Epithelial cell of proximal tubule (primary cell): ENCODE results near the gene APP. TPM values are rescaled to one million over a fixed set of nuclear protein-coding genes. Genes with fewer than 3 reads are reported as not detected.

ENCODE experiments used
- DNase-seq: peaks from one replicate; pipeline ENCODE4 v3.0.0-alpha.2; 2011; ENCODE audit warnings: low read depth
- H3K4me3 ChIP-seq: 2 replicates; pipeline ENCODE4 v1.5.1; 2011; ENCODE audit warnings: low read depth, mild to moderate bottlenecking, low read length
- total RNA-seq: library from RNA; depleted of rRNA; stranded (reverse); fragments of >200 nt; gene quantifications from 2 replicates; pipeline ENCODE4 v1.2.3, GENCODE V29; 2015
- TF ChIP-seq, protein P1 (sequence below): conservative IDR thresholded peaks from 2 replicates; pipeline ENCODE4 v1.5.1; 2012; ENCODE audit warnings: low read depth, mild to moderate bottlenecking, low read length

Gene APP
- total RNA-seq, 1 donor from 2014 or later = 510 TPM

DNA sequence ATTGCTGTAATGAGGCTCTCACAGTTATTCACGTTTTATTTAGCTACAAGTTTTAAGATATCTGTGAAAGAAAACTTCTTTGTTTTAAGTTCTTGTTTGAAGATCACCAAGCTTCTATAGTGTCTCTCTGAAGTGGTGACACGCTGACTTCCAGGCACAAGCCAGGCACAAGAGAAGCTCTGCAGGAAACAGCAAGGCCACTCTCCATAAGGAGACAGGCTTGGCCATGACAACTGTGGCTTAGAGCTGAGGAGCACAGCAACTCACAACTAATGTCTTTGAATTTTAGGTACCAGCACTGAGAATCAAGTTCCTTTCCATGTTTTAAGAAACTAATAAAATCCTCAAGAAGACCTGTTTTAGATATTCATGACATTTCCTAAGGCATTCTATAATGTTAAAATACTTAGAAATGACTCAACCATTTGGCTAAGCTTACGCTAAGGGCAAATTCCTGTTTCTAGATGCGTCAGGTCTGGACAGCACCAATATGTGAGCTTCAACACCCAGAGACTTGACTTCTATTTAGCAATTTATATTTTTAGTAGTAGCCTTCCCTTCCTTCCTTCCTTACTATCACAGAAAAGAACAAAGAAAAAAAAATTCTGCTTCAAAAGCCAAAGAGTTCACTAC lies 40.2 kb downstream of the APP start:
- H3K4me3 ChIP-seq = no peak overlapping the region
- no peak for DNase-seq
- TF ChIP-seq, protein P1, sequence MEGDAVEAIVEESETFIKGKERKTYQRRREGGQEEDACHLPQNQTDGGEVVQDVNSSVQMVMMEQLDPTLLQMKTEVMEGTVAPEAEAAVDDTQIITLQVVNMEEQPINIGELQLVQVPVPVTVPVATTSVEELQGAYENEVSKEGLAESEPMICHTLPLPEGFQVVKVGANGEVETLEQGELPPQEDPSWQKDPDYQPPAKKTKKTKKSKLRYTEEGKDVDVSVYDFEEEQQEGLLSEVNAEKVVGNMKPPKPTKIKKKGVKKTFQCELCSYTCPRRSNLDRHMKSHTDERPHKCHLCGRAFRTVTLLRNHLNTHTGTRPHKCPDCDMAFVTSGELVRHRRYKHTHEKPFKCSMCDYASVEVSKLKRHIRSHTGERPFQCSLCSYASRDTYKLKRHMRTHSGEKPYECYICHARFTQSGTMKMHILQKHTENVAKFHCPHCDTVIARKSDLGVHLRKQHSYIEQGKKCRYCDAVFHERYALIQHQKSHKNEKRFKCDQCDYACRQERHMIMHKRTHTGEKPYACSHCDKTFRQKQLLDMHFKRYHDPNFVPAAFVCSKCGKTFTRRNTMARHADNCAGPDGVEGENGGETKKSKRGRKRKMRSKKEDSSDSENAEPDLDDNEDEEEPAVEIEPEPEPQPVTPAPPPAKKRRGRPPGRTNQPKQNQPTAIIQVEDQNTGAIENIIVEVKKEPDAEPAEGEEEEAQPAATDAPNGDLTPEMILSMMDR = no peak

DNA sequence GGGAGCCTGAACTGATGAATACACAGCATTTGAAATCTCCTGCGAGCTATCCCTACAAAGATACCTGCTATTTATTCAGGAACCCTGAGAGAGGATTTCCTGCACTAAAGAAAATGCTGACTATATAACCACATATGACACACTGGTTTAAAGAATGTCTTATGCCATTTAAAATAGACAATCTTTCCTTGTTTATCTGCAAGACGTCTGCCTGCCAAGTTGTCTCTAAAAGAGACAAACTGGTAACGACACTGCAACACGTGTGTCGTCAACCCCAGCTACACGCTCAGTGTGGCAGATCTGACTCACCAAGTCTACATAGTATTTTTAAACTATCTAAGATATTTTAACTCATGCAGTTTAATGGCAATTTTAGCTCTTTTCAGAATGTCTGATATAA lies 42.7 kb downstream of the APP start:
- DNase-seq = no peak
- TF ChIP-seq, protein P1 = no peak
- no peak overlapping the region for H3K4me3 ChIP-seq

DNA sequence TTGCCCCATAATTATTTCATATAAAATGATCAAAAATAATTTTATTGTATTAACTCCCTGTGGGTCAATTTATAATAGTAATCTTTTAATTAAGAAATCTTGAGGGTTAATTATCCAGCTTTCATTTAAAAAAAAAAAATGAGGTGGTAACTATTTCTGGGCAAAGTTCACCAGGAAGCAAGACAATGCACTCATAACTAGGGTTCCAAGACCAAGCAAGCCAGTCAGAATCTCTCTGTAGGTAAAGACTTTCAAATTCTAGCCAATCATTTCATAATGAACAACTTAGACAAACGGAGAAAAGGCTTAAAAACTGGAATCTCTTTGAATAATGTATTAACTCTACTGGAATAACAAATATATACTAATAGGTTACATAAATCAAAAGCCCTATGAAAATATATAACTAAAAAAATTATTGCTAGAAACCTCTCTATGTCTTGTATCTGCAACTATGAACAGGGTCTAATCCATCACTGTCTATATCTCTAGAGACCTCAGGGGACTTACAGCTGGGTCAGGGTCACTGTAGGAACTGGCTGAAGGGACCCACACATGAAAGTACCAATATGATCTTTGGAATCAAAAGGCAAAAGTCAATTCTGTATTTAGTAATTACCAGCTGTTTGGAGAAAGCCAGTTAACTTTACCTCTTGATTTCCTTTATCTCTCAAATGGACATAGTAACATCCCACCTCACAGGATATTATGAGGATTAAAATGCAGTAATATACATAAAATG lies 43.3 kb downstream of the APP start:
- H3K4me3 ChIP-seq = no peak overlapping the region
- TF ChIP-seq, protein P1 = no peak
- no peak for DNase-seq

DNA sequence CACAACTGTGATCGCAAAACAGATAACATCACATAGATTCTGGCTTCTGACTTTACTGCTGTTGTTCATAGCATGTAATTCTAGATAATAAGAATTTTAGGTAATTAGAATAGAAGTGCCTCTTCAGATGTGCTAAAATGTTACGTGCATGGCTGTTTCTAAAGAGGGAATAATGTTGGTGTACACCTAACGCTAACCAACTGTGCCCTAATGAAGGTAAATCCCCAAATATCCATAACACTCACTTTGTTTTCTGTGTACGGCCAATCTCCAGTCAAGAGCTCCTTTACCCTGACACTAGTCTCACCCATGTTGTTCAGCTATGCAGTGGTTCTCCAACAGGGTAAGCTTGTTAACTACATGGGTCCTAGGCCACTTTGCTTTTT lies 44.4 kb downstream of the APP start:
- TF ChIP-seq, protein P1 = no peak
- no peak for DNase-seq
- no peak overlapping the region for H3K4me3 ChIP-seq

DNA sequence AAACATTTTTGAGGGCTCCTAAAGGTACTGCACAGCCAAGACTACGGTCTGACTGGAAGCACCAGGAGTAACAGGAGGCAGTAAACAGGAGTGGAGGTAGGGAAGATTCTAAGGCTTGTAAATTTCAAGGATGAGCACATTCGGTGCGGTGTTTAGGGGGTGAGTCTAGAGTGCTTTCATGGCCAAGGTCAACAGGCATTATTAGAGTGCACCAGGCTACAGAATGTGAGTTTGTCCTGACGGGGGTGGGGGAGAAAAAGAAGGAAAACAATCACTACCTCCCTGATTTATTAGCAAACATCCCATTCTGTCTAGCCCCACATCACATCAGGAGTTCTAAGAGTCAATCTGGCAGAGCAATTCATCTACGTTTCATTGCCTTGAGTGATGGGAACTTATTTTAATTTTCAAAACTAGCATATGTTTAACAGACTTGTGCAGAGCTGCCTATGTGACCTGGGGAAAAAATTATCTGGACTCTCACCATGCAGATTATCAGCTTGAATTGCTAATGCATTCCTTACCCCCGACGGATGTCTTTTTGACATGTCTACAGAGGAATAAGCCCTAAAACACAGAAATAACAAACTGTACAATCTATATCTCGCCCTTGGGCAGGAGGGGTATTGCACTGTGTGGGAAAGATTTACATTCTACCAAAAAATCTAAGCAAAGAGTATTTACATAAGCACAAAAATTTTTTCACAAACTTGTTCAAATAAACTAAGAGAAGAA lies 45.0 kb downstream of the APP start:
- TF ChIP-seq, protein P1 = no peak
- no peak for DNase-seq
- no peak overlapping the region for H3K4me3 ChIP-seq

DNA sequence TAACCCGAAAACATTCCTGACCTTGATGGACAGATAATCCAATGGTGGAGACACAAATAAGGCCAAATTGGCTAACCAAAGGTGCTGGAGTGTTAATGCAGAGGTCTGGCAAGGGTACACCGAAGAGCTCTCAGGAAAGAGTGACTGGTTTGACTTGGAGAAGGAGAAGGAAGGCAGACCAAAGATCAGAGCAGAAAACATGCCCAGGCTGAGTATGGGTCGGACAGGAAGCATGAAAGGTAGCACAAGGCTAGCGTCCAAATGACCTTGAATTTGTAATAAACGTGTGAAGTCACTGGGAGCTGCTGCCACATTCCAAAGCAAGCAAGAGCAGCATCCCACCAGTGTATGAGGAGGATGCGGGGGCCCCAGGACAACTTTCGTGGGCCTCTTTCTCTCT lies 45.7 kb downstream of the APP start:
- TF ChIP-seq, protein P1 = no peak
- no peak for DNase-seq

More for the DNA sequence above, 45.7 kb downstream of the APP start:
- no peak overlapping the region for H3K4me3 ChIP-seq
